ENCODE measurements around the gene RAPGEF4. TPM values are rescaled to one million over a fixed set of nuclear protein-coding genes. Genes with fewer than 3 reads are reported as not detected.

RAPGEF4 gene
- total RNA-seq, 1 experiment from 2014 or later, result 1.4 TPM

DNA sequence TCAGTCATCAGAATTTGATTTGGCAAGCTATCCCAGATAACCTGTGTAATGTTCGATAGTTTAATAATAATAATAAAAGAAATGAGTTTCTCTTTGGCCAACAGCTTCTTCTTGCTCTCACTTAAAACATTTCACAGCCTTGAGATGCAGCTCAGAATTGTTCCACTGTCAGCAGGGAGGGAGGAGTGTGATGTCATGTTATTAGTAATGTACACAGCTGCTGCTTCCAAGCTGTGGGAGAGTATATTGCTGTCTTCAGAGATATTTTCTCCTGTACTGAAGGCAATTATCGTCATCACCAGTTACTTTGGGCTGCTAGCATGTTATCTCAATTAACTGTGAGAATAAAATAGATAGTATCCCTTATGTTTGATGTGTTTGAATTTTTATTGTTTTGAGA, 193.1 kb downstream of the RAPGEF4 start:
- no peak overlapping the region for H3K27ac Mint-ChIP-seq
- Histone ChIP-seq H3K56ac (ENCODE audit: insufficient read length, low read depth, low read length) (no peak overlapping the region), H3K27ac (ENCODE audit: insufficient read length, low read depth, low read length) (no peak overlapping the region), H3T11ph (ENCODE audit: low read length) (no peak overlapping the region), H3K14ac (ENCODE audit: insufficient read depth, low read length) (no peak overlapping the region), H2BK15ac (ENCODE audit: low read depth, low read length) (no peak overlapping the region), H3K9ac (ENCODE audit: extremely low read depth, insufficient read length, low read length) (no peak overlapping the region), H2BK20ac (ENCODE audit: low read depth, low read length, poor library complexity, severe bottlenecking) (no peak overlapping the region), H3K4ac (ENCODE audit: low read depth, low read length) (no peak overlapping the region), H3K23me2 (ENCODE audit: insufficient read length, low read depth, low read length, poor library complexity, severe bottlenecking) (no peaks in the 10 kb centered on the region), H3K79me1 (ENCODE audit: insufficient read depth, low read depth, low read length, poor library complexity, severe bottlenecking) (no peaks in the 10 kb centered on the region), H2BK5ac (ENCODE audit: insufficient read length, low read length) (no peak overlapping the region), H2AFZ (ENCODE audit: low read length) (no peak overlapping the region), H2BK120ac (ENCODE audit: low read depth, low read length, poor library complexity, severe bottlenecking) (no peak overlapping the region), H3K27me3 (ENCODE audit: insufficient read depth, low read length) (no peaks in the 10 kb centered on the region), H3K9me3 (ENCODE audit: control insufficient read depth, low read depth, low read length) (no peaks in the 10 kb centered on the region), H3K18ac (ENCODE audit: insufficient read length, low read depth, low read length) (no peak overlapping the region), H4K20me1 (ENCODE audit: control insufficient read depth, insufficient read depth, insufficient read length) (no peaks in the 10 kb centered on the region), H3K79me2 (ENCODE audit: insufficient read depth, low read length) (no peaks in the 10 kb centered on the region), H3K4me2 (ENCODE audit: insufficient read depth, insufficient read length, low read length) (no peak overlapping the region), H3K23ac (ENCODE audit: insufficient read length, low read depth, low read length) (no peak overlapping the region), H2BK12ac (ENCODE audit: insufficient read length, low read depth, low read length) (no peak overlapping the region), H3K4me1 (ENCODE audit: insufficient read depth, low read length) (peaks cover 2% of the 10 kb centered on the region; the same call in 1 of the 2 replicates), H4K91ac (ENCODE audit: insufficient read length, low read depth, low read length) (no peak overlapping the region), H4K8ac (replicated peaks; ENCODE audit: insufficient read length, low read depth, low read length) (no peak overlapping the region), H2AK5ac (ENCODE audit: insufficient read length, low read length) (no peak overlapping the region), H4K5ac (ENCODE audit: insufficient read length, low read depth, low read length) (no peak overlapping the region)
- H3K36me3 Mint-ChIP-seq (ENCODE audit: insufficient read depth in 1 of 3, low read depth in 3 of 3), result no peaks in the 10 kb centered on the region
- no peak for DNase-seq
- no CpG with 5 or more reads among the region's 2 CpGs for WGBS (ENCODE audit: extremely low coverage, insufficient read length, low lambda C conversion rate)
- TF ChIP-seq, protein P1, sequence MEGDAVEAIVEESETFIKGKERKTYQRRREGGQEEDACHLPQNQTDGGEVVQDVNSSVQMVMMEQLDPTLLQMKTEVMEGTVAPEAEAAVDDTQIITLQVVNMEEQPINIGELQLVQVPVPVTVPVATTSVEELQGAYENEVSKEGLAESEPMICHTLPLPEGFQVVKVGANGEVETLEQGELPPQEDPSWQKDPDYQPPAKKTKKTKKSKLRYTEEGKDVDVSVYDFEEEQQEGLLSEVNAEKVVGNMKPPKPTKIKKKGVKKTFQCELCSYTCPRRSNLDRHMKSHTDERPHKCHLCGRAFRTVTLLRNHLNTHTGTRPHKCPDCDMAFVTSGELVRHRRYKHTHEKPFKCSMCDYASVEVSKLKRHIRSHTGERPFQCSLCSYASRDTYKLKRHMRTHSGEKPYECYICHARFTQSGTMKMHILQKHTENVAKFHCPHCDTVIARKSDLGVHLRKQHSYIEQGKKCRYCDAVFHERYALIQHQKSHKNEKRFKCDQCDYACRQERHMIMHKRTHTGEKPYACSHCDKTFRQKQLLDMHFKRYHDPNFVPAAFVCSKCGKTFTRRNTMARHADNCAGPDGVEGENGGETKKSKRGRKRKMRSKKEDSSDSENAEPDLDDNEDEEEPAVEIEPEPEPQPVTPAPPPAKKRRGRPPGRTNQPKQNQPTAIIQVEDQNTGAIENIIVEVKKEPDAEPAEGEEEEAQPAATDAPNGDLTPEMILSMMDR (conservative IDR thresholded peaks at IDR 0.05), result no peak
- H3K9me3 Mint-ChIP-seq, result no peaks in the 10 kb centered on the region; a peak in 2 of 5 replicates
- H3K27me3 Mint-ChIP-seq (ENCODE audit: low read depth), result peaks cover 1% of the 10 kb centered on the region; the same call in 1 of the 2 replicates
- H3K4me1 Mint-ChIP-seq, result peaks cover 19 to 32% of the 10 kb centered on the region in 2 experiments
- no peak overlapping the region for H3K4me3 Mint-ChIP-seq
